Measurements from ENCODE around the gene GLYATL1. TPM values are rescaled to one million over a fixed set of nuclear protein-coding genes. Genes with fewer than 3 reads are reported as not detected.

GLYATL1 gene
- total RNA-seq, 1 donor from 2014 or later, result not detected

DNA sequence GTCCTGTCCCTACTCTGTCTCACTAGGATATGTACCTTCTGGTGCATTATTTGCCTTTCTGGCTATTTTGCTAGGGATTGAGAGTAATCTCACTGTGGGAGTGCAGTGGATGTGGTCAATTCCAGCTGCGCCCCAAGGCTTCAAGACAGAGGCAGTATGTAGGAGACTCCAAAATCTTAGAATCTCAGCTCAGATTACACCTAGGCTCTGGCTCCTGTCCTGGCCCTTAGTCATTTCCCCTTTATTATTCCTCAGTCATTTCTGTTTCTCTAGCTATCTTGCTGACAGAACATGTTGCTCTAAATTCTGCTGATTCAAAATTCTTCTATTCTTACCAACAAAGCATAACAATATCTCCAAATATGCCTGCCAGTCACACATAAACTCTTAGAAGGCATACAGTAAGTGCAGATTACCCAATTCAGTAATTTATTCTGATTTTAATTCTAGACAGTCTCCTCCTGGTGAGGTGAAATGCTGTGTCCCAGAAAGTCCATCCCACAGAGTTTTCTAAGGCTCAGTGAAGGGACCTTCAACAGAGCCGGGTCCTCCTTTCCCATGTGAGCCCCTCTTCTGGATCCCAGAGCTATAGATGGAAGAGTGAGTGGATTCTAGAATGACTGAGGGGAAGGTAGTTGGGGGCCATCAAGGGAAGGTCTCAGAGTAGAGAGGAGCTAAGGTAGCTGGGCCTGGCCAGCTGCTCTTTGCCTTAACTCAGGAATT is 24.3 kb upstream of the GLYATL1 start:
- H3K27ac Mint-ChIP-seq, result no peak overlapping the region
- intact Hi-C loops (cut with micrococcal nuclease), result no loop called here
- DNase-seq, result no peak
- ChIA-PET POLR2A (no interaction called here), CTCF (no interaction called here)
- H3K27me3 Mint-ChIP-seq, result peaks cover 12% of the 10 kb centered on the region
- H3K4me1 Mint-ChIP-seq, result no peaks in the 10 kb centered on the region
- no peak overlapping the region for H3K4me3 Mint-ChIP-seq
- peaks cover 5% of the 10 kb centered on the region for H3K36me3 Mint-ChIP-seq (ENCODE audit: low read depth)
- TF ChIP-seq, protein P1, sequence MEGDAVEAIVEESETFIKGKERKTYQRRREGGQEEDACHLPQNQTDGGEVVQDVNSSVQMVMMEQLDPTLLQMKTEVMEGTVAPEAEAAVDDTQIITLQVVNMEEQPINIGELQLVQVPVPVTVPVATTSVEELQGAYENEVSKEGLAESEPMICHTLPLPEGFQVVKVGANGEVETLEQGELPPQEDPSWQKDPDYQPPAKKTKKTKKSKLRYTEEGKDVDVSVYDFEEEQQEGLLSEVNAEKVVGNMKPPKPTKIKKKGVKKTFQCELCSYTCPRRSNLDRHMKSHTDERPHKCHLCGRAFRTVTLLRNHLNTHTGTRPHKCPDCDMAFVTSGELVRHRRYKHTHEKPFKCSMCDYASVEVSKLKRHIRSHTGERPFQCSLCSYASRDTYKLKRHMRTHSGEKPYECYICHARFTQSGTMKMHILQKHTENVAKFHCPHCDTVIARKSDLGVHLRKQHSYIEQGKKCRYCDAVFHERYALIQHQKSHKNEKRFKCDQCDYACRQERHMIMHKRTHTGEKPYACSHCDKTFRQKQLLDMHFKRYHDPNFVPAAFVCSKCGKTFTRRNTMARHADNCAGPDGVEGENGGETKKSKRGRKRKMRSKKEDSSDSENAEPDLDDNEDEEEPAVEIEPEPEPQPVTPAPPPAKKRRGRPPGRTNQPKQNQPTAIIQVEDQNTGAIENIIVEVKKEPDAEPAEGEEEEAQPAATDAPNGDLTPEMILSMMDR (IDR thresholded peaks at IDR 0.05), result no peak
- H3K9me3 Mint-ChIP-seq, result peaks cover 25% of the 10 kb centered on the region
- no peak for ATAC-seq (ENCODE audit: low read depth)

DNA sequence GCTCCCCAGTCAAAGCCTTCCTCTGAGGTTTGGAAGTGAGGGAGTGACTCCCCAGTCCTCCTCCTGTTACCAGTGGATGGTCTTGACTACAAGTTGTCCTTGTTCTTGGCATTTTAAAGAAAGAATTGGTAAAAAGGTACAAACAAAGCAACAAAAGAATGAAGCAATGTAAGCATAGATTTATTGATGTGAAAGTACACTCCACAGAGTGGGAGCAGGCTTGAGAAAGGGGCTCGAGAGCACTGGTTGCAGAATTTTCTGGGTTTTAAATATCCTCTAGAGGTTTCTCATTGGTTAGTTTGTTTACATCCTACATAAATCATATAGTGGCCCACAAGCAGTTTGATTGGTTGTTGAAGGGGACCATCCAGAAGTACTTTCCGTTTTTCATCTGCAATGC is 22.7 kb upstream of the GLYATL1 start:
- ATAC-seq (ENCODE audit: low read depth) (no peak), DNase-seq (no peak)
- ChIA-PET CTCF (no interaction called here), POLR2A (interaction anchor here (0.6 kb wide), 1 partner anchor 341 kb away, joined by 3 read pairs; the partner anchor contains the start of gene LPXN)
- intact Hi-C loops (cut with micrococcal nuclease), result no loop called here
- H3K9me3 Mint-ChIP-seq, result peaks cover 25% of the 10 kb centered on the region
- no peak overlapping the region for H3K27ac Mint-ChIP-seq
- TF ChIP-seq, protein P1 (IDR thresholded peaks at IDR 0.05), result no peak
- H3K4me1 Mint-ChIP-seq, result no peaks in the 10 kb centered on the region
- no peak overlapping the region for H3K4me3 Mint-ChIP-seq
- H3K27me3 Mint-ChIP-seq, result peaks cover 12% of the 10 kb centered on the region
- peaks cover 5% of the 10 kb centered on the region for H3K36me3 Mint-ChIP-seq (ENCODE audit: low read depth)

DNA sequence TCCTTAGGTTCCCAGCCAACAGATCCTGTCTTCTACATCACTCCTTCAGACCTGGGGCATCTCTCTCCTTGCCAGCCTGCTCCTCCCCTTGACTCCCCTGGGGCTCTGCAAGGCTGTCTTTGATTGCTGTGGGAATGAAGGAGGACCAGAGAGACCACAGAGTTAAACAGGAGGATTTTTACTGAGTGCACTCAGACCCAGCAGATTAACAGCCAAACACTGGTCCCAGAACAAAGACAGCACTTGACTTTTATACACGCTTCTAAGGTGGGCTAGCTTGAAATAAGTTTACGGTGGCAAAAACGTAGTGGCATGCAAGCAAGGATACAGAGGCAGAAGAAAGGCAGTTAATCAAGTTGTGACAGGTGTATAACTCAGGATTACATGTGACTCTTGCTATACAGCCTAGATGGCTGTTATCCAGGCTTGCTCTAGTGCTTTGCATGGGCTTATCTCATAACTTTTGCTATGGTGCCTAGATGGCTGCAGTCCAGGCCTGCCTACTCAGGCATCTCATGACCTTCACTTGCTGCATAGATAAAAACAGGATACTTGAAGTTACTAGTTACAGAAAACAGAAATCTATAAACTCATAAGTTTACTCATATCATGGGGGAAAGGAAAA is 22.0 kb upstream of the GLYATL1 start:
- peaks cover 9% of the 10 kb centered on the region for H3K27me3 Mint-ChIP-seq
- intact Hi-C loops (cut with micrococcal nuclease), result no loop called here
- ATAC-seq (ENCODE audit: low read depth) (no peak), DNase-seq (no peak)
- H3K4me1 Mint-ChIP-seq, result no peaks in the 10 kb centered on the region
- CTCF ChIA-PET, result no interaction called here
- no peak overlapping the region for H3K27ac Mint-ChIP-seq
- H3K4me3 Mint-ChIP-seq, result no peak overlapping the region
- H3K36me3 Mint-ChIP-seq (ENCODE audit: low read depth), result peaks cover 5% of the 10 kb centered on the region
- peaks cover 25% of the 10 kb centered on the region for H3K9me3 Mint-ChIP-seq
- POLR2A ChIA-PET, result no interaction called here
- TF ChIP-seq, protein P1 (IDR thresholded peaks at IDR 0.05), result no peak

DNA sequence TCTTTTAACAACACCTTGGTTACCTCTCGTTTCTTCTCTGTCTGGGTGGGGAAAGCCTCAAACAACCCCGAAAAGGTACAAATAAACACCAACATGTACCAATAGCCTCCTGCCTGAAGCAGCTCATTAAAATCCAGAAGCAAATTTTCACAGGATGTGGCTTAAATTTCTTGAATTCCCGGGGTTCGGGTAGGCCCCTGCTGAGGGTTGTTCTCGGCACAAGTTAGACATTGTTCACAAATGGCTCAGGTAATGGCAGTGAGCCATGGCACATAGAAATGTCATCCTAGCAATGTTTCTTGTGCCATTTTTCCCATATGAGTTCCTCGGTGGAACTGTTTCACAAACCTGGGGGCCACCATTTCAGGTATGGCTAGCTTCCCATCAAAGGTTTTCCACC is 19.7 kb upstream of the GLYATL1 start:
- H3K36me3 Mint-ChIP-seq (ENCODE audit: low read depth), result peaks cover 5% of the 10 kb centered on the region
- POLR2A ChIA-PET, result no interaction called here
- H3K27ac Mint-ChIP-seq, result no peak overlapping the region
- no peak overlapping the region for H3K4me3 Mint-ChIP-seq
- H3K27me3 Mint-ChIP-seq, result peaks cover 3% of the 10 kb centered on the region
- DNase-seq, result no peak
- peaks cover 8% of the 10 kb centered on the region for H3K4me1 Mint-ChIP-seq
- intact Hi-C loops (cut with micrococcal nuclease), result no loop called here
- TF ChIP-seq, protein P1 (IDR thresholded peaks at IDR 0.05), result no peak
- CTCF ChIA-PET, result interaction anchor here (1.0 kb wide), 1 partner anchor 11 kb away, joined by 4 read pairs; no protein-coding TSS in a partner anchor
- no peak for ATAC-seq (ENCODE audit: low read depth)
- peaks cover 22% of the 10 kb centered on the region for H3K9me3 Mint-ChIP-seq

DNA sequence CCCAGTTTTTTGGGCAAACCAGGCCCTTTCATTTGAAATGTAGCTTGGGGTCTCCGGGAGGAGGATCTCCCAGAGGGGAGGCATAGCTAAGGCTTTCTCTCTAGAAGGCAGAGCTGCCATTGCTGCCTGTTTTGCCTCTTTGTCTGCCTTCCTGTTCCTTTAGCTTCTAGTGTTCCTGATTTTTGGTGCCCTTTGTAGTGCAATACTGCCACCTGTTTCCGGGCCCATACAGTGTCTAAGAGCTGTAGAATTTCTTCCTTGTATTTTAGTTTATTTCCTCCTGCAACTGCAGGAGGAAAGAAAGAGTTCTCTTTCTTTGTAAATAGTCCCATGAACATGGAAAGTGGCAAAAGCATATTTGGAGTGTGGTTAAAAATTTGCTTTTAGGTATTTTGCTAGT is 19.3 kb upstream of the GLYATL1 start:
- no peak overlapping the region for H3K4me3 Mint-ChIP-seq
- POLR2A ChIA-PET, result no interaction called here
- no peak overlapping the region for H3K27ac Mint-ChIP-seq
- intact Hi-C loops (cut with micrococcal nuclease), result loop anchor here (10.0 kb wide), 1 partner anchor 245 kb away; no protein-coding TSS in a partner anchor
- peaks cover 3% of the 10 kb centered on the region for H3K27me3 Mint-ChIP-seq
- peaks cover 22% of the 10 kb centered on the region for H3K9me3 Mint-ChIP-seq
- TF ChIP-seq, protein P1 (IDR thresholded peaks at IDR 0.05), result no peak
- CTCF ChIA-PET, result no interaction called here
- ATAC-seq (ENCODE audit: low read depth) (no peak), DNase-seq (no peak)
- peaks cover 8% of the 10 kb centered on the region for H3K4me1 Mint-ChIP-seq
- H3K36me3 Mint-ChIP-seq (ENCODE audit: low read depth), result peaks cover 5% of the 10 kb centered on the region

Measured in activated B cell treated with CpG ODN at 0.5 μM for 24 hours (primary cell).